Measurements from ENCODE around the gene ACTN4. TPM values are rescaled to one million over a fixed set of nuclear protein-coding genes. Genes with fewer than 3 reads are reported as not detected.
"Not testable (repeated sequence)": the region's sequence is repeated elsewhere in the genome, so short reads cannot be mapped to it uniquely, and the experiment has no call there.

The ACTN4 gene
- total RNA-seq, 4 donors from 2014 or later, result 475 to 520 (median 507) TPM

DNA sequence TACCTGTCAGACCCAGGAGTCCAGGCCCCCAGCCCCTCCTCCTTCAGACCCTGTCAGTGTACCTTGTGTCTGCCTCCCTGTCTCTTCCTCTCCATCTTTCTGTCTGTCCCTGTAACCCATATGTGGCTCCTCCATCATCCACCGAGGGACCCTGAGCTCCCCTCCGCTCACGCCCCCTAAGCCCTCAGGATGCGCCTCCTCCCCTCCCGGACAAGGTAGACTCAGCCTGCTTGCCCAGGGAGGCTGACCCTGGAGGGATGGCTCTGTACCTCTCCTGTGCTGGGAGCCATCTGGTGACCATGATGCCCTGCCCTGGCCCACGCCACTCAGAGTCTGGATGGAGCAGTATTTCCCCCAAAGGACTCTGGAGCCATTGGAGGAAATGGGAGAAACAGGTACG, 97.9 kb downstream of the ACTN4 start:
- H3K27me3 ChIP-seq, result no peaks in the 10 kb centered on the region
- 82% methylated on average over 6 of the region's 7 CpGs for WGBS
- no peak overlapping the region for H3K4me3 ChIP-seq
- no peak for DNase-seq (ENCODE audit: low spot score in 2 of 2)
- H3K36me3 ChIP-seq, result no peaks in the 10 kb centered on the region
- no peak for TF ChIP-seq POLR2AphosphoS5 (IDR thresholded peaks at IDR 0.05)
- TF ChIP-seq, protein P1, sequence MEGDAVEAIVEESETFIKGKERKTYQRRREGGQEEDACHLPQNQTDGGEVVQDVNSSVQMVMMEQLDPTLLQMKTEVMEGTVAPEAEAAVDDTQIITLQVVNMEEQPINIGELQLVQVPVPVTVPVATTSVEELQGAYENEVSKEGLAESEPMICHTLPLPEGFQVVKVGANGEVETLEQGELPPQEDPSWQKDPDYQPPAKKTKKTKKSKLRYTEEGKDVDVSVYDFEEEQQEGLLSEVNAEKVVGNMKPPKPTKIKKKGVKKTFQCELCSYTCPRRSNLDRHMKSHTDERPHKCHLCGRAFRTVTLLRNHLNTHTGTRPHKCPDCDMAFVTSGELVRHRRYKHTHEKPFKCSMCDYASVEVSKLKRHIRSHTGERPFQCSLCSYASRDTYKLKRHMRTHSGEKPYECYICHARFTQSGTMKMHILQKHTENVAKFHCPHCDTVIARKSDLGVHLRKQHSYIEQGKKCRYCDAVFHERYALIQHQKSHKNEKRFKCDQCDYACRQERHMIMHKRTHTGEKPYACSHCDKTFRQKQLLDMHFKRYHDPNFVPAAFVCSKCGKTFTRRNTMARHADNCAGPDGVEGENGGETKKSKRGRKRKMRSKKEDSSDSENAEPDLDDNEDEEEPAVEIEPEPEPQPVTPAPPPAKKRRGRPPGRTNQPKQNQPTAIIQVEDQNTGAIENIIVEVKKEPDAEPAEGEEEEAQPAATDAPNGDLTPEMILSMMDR (IDR thresholded peaks at IDR 0.05), result no peak
- no peak for TF ChIP-seq POLR2A (IDR thresholded peaks at IDR 0.05)
- TF ChIP-seq EP300 (IDR thresholded peaks at IDR 0.05), result no peak
- H3K4me1 ChIP-seq, result no peaks in the 10 kb centered on the region
- no peaks in the 10 kb centered on the region for H3K9me3 ChIP-seq
- no peak overlapping the region for H3K27ac ChIP-seq

DNA sequence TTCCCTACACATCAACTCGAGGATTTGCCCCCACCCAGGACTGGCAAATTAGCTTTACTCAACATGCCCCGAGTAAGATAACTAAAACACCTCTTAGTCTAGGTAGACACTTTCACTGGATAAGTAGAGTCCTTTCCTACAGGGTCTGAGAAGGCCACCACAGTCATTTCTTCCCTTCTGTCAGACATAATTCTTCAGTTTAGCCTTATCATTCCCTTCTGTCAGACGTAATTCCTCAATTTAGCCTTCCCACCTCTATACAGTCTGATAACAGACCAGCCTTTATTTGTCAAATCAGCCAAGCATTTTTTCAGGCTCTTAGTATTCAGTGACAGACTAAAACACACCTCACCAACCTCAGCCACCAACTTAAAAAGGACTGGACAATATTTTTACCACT, 106.3 kb downstream of the ACTN4 start:
- not testable (repeated sequence) for H3K36me3 ChIP-seq; H3K27ac ChIP-seq; H3K4me1 ChIP-seq; DNase-seq (ENCODE audit: low spot score in 2 of 2); H3K27me3 ChIP-seq; H3K9me3 ChIP-seq; H3K4me3 ChIP-seq
- 78% methylated on average over 3 of the region's 3 CpGs for WGBS

DNA sequence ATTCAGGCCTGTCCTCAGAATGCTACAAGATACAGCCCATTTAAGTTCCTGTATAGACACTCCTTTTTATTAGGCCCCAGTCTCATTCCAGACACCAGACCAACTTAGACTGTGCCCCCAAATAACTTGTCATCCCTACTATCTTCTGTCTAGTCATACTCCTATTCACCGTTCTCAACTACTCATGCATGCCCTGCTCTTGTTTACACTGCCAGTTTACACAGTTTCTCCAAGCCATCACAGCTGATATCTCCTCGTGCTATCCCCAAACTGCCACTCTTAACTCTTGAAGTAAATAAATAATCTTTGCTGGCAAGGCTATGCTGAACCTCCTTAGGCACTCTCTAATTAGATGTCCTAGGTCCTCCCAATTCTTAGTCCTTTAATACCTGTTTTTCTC, 106.7 kb downstream of the ACTN4 start:
- 60% methylated on average over 1 of the region's 2 CpGs for WGBS
- not testable (repeated sequence) for H3K27ac ChIP-seq; DNase-seq (ENCODE audit: low spot score in 2 of 2); H3K36me3 ChIP-seq; H3K4me3 ChIP-seq; H3K9me3 ChIP-seq; H3K4me1 ChIP-seq; H3K27me3 ChIP-seq

DNA sequence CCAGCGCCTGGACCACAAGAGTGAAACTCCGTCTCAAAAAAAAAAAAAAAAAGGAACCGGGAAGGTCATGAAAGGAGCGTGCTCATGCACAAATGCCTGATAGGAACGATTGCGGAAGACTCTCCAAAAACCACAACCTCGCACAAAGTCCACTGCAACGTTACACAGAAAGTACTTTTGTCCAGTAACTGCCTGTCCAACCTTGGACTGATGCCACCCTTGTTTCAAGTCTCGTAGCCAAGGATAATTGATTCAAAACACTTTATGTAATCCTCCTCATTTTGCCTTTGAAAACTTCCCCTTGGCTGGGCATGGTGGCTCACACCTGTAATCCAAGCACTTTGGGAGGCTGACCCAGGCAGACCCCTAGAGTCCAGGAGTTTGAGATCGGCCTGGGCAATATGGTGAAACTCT, 112.1 kb downstream of the ACTN4 start:
- Histone ChIP-seq H3K9me3 (no peaks in the 10 kb centered on the region), H3K27me3 (no peaks in the 10 kb centered on the region), H3K27ac (no peak overlapping the region), H3K4me3 (no peak overlapping the region), H3K4me1 (no peaks in the 10 kb centered on the region), H3K36me3 (no peaks in the 10 kb centered on the region)
- TF ChIP-seq EP300 (IDR thresholded peaks at IDR 0.05) (no peak), POLR2A (IDR thresholded peaks at IDR 0.05) (no peak), POLR2AphosphoS5 (IDR thresholded peaks at IDR 0.05) (no peak)
- TF ChIP-seq, protein P1 (IDR thresholded peaks at IDR 0.05), result no peak
- 73% methylated on average over 10 of the region's 10 CpGs for WGBS
- no peak for DNase-seq (ENCODE audit: low spot score in 2 of 2)

DNA sequence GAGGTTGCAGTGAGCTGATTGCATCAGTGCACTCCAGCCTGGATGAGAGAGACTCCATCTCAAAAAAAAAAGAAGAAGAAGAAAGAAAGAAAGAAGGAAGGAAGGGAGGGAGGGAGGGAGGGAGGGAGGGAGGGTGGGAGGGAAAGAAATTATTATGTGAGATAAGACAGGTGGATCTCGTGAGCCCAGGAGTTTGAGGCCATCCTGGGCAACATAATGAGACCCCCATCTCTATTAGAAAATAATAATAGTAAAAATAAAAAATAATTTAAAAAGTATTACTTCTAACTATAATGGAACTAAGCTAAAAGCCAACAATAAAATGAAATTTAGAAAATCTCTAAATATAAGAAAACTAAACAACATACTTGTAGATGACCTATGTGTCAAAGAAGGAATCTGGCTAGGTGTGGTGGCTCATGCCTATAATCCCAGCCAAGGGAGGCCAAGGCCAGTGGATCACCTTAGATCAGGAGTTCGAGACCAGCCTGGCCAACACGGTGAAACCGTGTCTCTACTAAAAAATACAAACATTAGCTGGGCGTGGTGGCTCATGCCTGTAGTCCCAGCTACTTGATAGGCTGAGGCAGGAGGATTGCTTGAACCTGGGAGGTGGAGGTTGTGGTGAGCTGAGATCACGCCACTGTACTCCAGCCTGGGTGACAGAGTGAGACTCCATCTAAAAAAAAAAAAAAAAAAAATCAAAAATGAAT, 113.5 kb downstream of the ACTN4 start:
- not testable (repeated sequence) for H3K4me3 ChIP-seq; H3K4me1 ChIP-seq; DNase-seq (ENCODE audit: low spot score in 2 of 2); H3K27ac ChIP-seq; H3K9me3 ChIP-seq; H3K36me3 ChIP-seq; H3K27me3 ChIP-seq
- WGBS, result 82% methylated on average over 6 of the region's 6 CpGs

DNA sequence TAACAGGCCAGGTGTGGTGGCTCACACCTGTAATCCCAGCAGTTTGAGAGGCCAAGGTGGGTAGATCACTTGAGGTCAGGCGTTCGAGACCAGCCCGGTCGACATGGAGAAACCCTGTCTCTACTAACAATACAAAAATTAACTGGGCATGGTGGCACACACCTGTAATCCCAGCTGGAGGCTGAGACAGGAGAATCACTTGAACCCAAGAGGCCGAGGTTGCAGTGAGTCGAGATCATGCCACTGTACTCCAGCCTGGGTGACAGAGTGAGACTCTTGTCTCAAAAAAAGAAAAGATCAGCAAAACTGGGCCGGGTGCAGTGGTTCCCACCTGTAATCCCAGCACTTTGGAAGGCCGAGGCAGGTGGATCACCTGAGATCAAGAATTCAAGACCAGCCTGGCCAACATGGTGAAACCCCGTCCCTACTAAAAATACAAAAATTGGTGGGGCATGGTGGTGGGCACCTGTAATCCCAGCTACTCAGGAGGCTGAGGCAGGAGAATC, 114.5 kb downstream of the ACTN4 start:
- not testable (repeated sequence) for H3K36me3 ChIP-seq; H3K27me3 ChIP-seq; H3K9me3 ChIP-seq; H3K27ac ChIP-seq; DNase-seq (ENCODE audit: low spot score in 2 of 2); H3K4me1 ChIP-seq; H3K4me3 ChIP-seq
- WGBS, result 94% methylated on average over 9 of the region's 9 CpGs

DNA sequence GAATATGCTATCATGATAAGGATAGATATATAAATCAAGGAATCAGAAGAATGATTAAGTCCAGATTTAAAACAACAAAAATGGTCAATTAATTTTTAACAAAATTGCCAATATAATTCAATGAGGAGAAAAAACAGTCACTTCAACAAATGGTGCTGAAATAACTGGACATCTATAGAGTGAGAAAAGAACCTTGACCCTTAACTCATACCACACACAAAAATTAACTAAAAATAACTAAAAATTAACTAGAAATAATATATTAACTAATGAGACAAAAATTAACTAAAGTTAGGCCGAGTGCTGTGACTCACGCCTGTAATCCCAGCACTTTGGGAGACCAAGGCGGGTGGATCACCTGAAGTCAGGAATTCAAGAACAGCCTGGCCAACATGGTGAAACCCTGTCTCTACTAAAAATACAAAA, 116.4 kb downstream of the ACTN4 start:
- H3K9me3 ChIP-seq, result no peaks in the 10 kb centered on the region
- WGBS, result 92% methylated on average over 3 of the region's 3 CpGs
- H3K27me3 ChIP-seq, result no peaks in the 10 kb centered on the region
- H3K27ac ChIP-seq, result no peak overlapping the region
- no peaks in the 10 kb centered on the region for H3K4me1 ChIP-seq
- no peaks in the 10 kb centered on the region for H3K36me3 ChIP-seq
- TF ChIP-seq EP300 (IDR thresholded peaks at IDR 0.05) (no peak), POLR2AphosphoS5 (IDR thresholded peaks at IDR 0.05) (no peak), POLR2A (IDR thresholded peaks at IDR 0.05) (no peak)
- TF ChIP-seq, protein P1 (IDR thresholded peaks at IDR 0.05), result no peak
- H3K4me3 ChIP-seq, result no peak overlapping the region
- no peak for DNase-seq (ENCODE audit: low spot score in 2 of 2)
